ENCODE measurements around the gene STK11IP. TPM values are rescaled to one million over a fixed set of nuclear protein-coding genes. Genes with fewer than 3 reads are reported as not detected.

The STK11IP gene
- total and polyA plus RNA-seq, 2 of the 13 experiments (the other 11 are each of a cell fraction or from before 2014, with no cell fraction given), result 12.8 to 24.0 TPM

GRCh38 chr2:219633276-219634065 lies 35.8 kb downstream of the STK11IP start:
- Histone ChIP-seq H3K27me3 (ENCODE audit: control insufficient read depth in 1 of 2, insufficient read depth in 2 of 2, low read length in 2 of 2) (peaks cover 28 to 98% of the 10 kb centered on the region in 2 experiments), H4K20me1 (ENCODE audit: insufficient read depth, low read length) (no peaks in the 10 kb centered on the region), H3K4me2 (ENCODE audit: low read depth, low read length) (no peak overlapping the region), H3K36me3 (replicated peaks in 1 of 2; ENCODE audit: control insufficient read depth in 1 of 2, insufficient read depth in 2 of 2, low read length in 2 of 2) (no peaks in the 10 kb centered on the region), H3K4me1 (ENCODE audit: insufficient read depth, low read length) (peaks cover 27% of the 10 kb centered on the region), H3K79me2 (ENCODE audit: insufficient read depth, low read length) (no peaks in the 10 kb centered on the region), H3K9me3 (ENCODE audit: low read length) (no peaks in the 10 kb centered on the region), H2AFZ (ENCODE audit: low read length) (no peak overlapping the region), H3K9ac (ENCODE audit: insufficient read depth, low read depth, low read length) (no peak overlapping the region), H3K27ac (ENCODE audit: extremely low read length, insufficient read depth, low read length) (no peak overlapping the region), H3K4me3 (replicated peaks in 1 of 3; ENCODE audit: insufficient read depth in 1 of 3, low read depth in 2 of 3, low read length in 3 of 3) (no peak overlapping the region)
- no peak for DNase-seq (ENCODE audit: low spot score)
- intact Hi-C loops (cut with micrococcal nuclease; ENCODE audit: unreplicated experiment) (no loop called here), in situ Hi-C loops (cut with HindIII; ENCODE audit: extremely low pct_ligation_motif_present, low pct_unique_long_range_greater_than_20kb) (no loop called here)
- ATAC-seq, result no peak
- TF ChIP-seq TEAD2 (CRISPR knock-in tag; IDR thresholded peaks at IDR 0.05), result no peak
- TF ChIP-seq KDM2A (CRISPR knock-in tag; IDR thresholded peaks at IDR 0.05; ENCODE audit: borderline replicate concordance, low read depth), result no peak
- no peak for TF ChIP-seq PTBP1 (IDR thresholded peaks at IDR 0.05; ENCODE audit: low read depth, low read length, poor library complexity, severe bottlenecking)
- no peak for TF ChIP-seq REXO4 (CRISPR knock-in tag; IDR thresholded peaks at IDR 0.05; ENCODE audit: borderline replicate concordance)
- TF ChIP-seq ZNF660 (CRISPR knock-in tag; IDR thresholded peaks at IDR 0.05; ENCODE audit: borderline replicate concordance, low read depth), result no peak
- TF ChIP-seq ELF4 (CRISPR knock-in tag; IDR thresholded peaks at IDR 0.05; ENCODE audit: borderline replicate concordance), result no peak
- TF ChIP-seq FOXA1 (IDR thresholded peaks at IDR 0.05), result no peak
- no peak for TF ChIP-seq FOXA1 (CRISPR knock-in tag; IDR thresholded peaks at IDR 0.05)
- BruUV-seq (replicated peaks), result no TSS peak
- ChIA-PET CTCF (ENCODE audit: low intra/inter-chr PET ratio, low total read pairs) (no interaction called here), POLR2A (no interaction called here)
- FAIRE-seq, result no peak
- 27% methylated on average over 14 of the region's 22 CpGs for WGBS (ENCODE audit: low lambda C conversion rate)

Measured in HepG2 (cell line).